ENCODE results near the gene C10orf71. TPM values are rescaled to one million over a fixed set of nuclear protein-coding genes. Genes with fewer than 3 reads are reported as not detected.

C10orf71 gene
- total RNA-seq, 4 donors from 2014 or later = not detected

DNA sequence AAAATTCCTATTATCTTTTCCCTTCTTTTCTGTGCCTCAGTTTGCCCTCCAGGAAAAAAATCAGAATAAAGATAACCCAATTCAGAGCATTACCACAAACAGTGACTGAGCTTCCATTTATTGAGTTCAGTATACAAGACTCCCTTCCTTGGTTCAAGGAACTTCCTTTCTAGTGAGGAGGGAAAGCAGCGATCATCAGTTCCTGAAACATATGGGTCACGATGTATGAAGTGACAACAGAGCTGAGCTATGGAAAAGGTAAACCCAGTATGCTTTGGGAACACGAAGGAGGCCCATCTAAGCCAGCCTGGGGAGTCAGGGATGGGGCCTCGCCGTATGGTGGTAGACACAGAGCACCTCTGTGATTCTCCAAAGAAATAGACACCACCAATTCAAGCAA is 15.8 kb downstream of the C10orf71 start:
- TF ChIP-seq, protein P1, sequence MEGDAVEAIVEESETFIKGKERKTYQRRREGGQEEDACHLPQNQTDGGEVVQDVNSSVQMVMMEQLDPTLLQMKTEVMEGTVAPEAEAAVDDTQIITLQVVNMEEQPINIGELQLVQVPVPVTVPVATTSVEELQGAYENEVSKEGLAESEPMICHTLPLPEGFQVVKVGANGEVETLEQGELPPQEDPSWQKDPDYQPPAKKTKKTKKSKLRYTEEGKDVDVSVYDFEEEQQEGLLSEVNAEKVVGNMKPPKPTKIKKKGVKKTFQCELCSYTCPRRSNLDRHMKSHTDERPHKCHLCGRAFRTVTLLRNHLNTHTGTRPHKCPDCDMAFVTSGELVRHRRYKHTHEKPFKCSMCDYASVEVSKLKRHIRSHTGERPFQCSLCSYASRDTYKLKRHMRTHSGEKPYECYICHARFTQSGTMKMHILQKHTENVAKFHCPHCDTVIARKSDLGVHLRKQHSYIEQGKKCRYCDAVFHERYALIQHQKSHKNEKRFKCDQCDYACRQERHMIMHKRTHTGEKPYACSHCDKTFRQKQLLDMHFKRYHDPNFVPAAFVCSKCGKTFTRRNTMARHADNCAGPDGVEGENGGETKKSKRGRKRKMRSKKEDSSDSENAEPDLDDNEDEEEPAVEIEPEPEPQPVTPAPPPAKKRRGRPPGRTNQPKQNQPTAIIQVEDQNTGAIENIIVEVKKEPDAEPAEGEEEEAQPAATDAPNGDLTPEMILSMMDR (IDR thresholded peaks at IDR 0.05; ENCODE audit: low read depth) = no peak

DNA sequence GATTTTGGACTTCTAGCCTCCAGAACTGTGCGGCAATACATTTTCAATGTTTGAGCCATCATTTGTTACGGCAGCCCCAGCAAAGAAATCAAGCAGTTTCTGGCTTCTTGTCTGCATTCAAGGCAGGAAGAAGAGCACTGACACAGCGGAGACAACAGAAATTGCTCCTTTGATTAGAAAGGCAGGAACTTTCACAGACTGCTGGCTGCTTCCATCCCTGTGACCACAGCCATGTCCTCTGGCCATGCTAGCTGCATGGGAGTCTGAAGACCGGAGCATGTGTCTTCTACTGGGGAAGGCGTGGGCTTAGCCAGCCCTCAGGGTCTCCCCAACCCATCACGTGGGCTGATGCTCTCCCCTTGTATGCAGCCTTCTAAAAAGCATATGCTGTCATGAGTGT is 19.1 kb downstream of the C10orf71 start:
- TF ChIP-seq, protein P1 (IDR thresholded peaks at IDR 0.05; ENCODE audit: low read depth) = no peak

DNA sequence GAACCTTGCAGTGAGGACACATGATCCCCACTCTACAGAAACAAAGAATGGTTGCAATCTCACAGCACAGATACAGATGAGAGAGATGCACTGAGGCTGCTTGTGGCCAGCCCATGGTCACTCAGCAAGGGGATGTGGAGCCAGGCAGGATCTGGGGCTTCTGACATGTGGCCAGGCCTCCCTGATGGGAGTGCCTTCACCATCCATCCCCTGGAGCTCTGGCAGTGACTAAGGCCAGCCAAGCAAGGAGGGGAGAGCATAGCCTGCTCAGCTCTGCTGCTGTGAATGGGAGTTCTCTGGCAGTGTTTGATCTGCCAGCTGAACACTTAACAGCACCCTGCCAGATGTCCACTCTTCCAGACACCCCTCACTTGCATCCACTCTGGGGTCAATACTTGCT is 19.8 kb downstream of the C10orf71 start:
- TF ChIP-seq, protein P1 (IDR thresholded peaks at IDR 0.05; ENCODE audit: low read depth) = no peak

DNA sequence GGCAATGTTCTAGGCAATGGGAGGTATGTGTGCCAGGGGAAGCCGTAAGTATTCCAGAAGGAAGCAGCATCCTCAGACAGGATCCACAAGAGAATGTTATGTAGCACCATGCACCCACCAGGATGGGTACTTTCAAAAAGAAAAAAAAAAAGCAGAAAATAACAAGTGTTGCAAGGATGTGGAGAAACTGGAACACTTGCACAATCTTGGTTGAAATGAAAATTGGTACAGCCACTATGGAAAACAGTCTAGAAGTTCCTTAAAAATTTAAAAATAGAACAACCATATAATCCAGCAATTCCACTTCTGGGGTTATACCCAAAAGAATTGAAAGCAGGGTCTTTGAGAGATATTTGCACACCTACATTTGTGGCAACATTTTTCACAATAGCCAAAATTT is 20.2 kb downstream of the C10orf71 start:
- TF ChIP-seq, protein P1 (IDR thresholded peaks at IDR 0.05; ENCODE audit: low read depth) = no peak

DNA sequence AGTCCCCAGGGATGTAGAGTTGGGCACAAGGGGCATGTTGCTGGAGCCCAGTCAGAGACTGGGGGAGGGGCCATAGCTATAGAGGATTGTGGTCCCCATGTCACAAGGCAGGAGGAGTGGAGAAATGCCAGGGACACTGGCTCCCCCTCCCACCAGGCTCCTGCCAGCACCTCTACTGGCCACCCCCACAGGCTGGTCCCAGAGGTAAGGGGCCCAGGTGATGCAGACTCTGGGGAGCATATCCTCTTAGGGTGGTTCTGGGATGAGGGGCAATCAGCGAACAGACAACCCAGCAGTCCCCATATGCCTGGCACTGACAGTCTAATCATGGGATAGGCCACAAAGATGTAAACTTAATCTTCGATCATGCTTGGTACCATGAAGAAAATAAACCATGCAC is 21.2 kb downstream of the C10orf71 start:
- TF ChIP-seq, protein P1 (IDR thresholded peaks at IDR 0.05; ENCODE audit: low read depth) = no peak

DNA sequence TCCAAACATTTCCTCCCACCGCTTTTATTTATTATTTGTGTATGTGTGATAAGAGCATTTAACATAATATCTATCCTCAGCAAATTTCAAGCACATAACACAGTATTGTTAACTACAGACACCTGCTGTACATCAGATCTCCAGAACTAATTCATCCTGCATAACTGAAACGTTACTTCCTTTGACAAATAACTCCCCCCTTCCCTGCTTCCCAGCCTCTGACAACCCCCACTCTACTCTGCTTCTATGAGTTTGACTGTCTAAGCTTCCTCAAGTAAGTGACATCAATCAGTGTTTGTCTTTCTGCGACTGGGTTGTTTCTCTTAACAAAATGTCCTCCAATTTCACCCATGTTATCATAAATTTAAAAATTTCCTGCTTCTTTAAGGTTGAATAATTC is 22.1 kb downstream of the C10orf71 start:
- TF ChIP-seq, protein P1 (IDR thresholded peaks at IDR 0.05; ENCODE audit: low read depth) = no peak

DNA sequence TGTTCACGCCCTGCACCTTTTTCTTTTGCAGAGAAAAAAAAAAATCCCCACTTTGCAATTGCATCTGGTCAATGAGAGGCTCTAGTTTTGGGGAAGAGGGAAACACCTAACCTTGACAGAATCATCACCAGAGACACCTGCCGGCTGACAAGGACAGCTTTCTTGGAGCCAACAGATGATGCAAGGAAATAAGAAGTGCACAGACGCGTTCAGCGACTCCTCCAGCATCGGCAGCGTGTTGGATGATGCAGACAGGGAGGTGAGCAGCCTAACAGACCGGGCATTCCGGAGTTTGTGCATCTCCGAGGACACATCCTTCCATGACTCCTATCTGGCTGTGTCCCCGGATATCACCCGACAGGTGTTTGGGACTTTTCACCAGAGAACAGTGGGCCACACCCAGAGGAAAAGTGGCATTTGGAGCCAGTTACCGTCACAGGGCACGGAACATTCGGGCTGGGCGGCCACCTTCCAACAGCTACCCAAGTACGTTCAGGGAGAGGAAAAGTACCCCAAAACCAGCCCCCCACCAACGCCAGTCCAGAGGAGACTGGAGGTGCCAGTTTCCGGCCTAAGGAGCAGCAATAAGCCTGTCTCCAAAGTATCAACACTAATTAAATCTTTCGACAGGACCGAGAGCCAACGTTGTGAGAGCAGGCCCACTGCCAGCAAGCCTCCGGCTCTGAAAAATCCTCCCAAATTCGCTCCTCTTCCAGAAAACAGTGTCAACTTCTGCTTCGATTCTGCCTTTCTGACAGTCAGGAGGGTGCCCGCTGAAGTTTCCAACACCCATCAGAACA is 23.6 kb downstream of the C10orf71 start:
- TF ChIP-seq, protein P1 (IDR thresholded peaks at IDR 0.05; ENCODE audit: low read depth) = no peak
